ENCODE results near the gene MARCHF3. TPM values are rescaled to one million over a fixed set of nuclear protein-coding genes. Genes with fewer than 3 reads are reported as not detected.

MARCHF3 gene
- total RNA-seq, 1 experiment from 2014 or later: 16.1 TPM

DNA sequence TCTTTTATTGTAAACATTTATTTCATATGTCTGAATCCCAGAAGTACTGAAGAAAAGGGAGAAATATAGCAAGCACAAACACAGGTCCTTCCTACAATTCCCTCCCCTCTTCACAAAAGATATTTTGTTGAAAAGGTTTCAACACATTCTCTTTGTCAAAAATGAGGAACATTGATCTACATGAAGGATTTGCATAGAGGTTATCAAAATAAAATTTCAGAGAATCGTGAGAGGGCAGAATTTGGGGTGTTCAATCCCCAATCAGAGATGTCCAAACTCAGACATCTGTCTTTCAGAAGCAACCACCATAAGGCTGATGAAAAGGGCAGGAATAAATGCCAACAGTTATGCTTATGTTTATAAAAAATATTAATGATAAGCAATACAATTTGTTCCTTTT is 69.2 kb downstream of the MARCHF3 start:
- Mint-ChIP-seq H3K4me1 (peaks cover 24% of the 10 kb centered on the region), H3K9me3 (peaks cover 6% of the 10 kb centered on the region), H3K27ac (no peak overlapping the region), H3K27me3 (ENCODE audit: low read depth) (no peaks in the 10 kb centered on the region), H3K4me3 (no peak overlapping the region), H3K36me3 (peaks cover 2% of the 10 kb centered on the region; the same call in 1 of the 2 replicates)
- DNase-seq (ENCODE audit: low spot score) (no peak), ATAC-seq (no peak)
- ChIA-PET CTCF (no interaction called here), POLR2A (no interaction called here)
- TF ChIP-seq, protein P1, sequence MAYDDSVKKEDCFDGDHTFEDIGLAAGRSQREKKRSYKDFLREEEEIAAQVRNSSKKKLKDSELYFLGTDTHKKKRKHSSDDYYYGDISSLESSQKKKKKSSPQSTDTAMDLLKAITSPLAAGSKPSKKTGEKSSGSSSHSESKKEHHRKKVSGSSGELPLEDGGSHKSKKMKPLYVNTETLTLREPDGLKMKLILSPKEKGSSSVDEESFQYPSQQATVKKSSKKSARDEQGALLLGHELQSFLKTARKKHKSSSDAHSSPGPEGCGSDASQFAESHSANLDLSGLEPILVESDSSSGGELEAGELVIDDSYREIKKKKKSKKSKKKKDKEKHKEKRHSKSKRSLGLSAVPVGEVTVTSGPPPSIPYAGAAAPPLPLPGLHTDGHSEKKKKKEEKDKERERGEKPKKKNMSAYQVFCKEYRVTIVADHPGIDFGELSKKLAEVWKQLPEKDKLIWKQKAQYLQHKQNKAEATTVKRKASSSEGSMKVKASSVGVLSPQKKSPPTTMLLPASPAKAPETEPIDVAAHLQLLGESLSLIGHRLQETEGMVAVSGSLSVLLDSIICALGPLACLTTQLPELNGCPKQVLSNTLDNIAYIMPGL (CRISPR knock-in tag; IDR thresholded peaks at IDR 0.05): no peak
- TF ChIP-seq, protein P2, sequence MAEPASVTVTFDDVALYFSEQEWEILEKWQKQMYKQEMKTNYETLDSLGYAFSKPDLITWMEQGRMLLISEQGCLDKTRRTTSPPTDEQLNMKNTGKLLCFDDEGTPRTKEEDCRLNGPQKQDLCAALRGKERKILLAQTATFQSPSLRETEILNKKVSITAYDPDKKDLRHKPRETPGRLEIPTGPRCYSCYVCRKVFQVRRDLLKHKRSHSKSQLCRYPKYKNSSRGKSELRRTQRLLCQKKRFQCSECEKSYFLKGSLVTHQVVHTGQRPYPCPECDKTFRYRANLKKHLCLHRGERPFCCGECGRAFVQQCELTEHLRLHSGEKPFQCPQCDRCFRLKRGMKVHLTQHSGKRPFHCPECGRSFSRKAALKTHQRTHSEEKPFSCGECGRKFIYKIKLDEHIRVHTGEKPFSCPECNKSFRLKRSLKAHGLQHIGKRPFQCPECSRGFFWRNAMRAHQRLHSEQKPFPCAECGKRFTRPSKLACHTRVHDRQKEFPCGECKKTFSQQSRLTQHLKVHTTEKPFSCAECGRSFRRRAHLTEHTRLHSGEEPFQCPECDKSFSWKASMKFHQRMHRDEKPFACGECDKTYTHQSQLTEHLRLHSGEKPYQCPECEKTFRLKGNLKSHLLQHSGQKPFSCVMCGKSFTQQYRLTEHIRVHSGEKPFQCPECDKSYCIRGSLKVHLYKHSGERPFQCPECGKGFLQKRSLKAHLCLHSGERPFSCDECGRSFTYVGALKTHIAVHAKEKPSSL (CRISPR knock-in tag; conservative IDR thresholded peaks at IDR 0.05): no peak
- TF ChIP-seq, protein P3, sequence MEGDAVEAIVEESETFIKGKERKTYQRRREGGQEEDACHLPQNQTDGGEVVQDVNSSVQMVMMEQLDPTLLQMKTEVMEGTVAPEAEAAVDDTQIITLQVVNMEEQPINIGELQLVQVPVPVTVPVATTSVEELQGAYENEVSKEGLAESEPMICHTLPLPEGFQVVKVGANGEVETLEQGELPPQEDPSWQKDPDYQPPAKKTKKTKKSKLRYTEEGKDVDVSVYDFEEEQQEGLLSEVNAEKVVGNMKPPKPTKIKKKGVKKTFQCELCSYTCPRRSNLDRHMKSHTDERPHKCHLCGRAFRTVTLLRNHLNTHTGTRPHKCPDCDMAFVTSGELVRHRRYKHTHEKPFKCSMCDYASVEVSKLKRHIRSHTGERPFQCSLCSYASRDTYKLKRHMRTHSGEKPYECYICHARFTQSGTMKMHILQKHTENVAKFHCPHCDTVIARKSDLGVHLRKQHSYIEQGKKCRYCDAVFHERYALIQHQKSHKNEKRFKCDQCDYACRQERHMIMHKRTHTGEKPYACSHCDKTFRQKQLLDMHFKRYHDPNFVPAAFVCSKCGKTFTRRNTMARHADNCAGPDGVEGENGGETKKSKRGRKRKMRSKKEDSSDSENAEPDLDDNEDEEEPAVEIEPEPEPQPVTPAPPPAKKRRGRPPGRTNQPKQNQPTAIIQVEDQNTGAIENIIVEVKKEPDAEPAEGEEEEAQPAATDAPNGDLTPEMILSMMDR (IDR thresholded peaks at IDR 0.05): no peak
- no peak for TF ChIP-seq ZBTB21 (CRISPR knock-in tag; IDR thresholded peaks at IDR 0.05; ENCODE audit: borderline replicate concordance)
- TF ChIP-seq, protein P4, sequence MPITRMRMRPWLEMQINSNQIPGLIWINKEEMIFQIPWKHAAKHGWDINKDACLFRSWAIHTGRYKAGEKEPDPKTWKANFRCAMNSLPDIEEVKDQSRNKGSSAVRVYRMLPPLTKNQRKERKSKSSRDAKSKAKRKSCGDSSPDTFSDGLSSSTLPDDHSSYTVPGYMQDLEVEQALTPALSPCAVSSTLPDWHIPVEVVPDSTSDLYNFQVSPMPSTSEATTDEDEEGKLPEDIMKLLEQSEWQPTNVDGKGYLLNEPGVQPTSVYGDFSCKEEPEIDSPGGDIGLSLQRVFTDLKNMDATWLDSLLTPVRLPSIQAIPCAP (CRISPR knock-in tag; IDR thresholded peaks at IDR 0.05): no peak
- TF ChIP-seq TEAD4 (CRISPR knock-in tag; IDR thresholded peaks at IDR 0.05): no peak
- TF ChIP-seq, protein P5, sequence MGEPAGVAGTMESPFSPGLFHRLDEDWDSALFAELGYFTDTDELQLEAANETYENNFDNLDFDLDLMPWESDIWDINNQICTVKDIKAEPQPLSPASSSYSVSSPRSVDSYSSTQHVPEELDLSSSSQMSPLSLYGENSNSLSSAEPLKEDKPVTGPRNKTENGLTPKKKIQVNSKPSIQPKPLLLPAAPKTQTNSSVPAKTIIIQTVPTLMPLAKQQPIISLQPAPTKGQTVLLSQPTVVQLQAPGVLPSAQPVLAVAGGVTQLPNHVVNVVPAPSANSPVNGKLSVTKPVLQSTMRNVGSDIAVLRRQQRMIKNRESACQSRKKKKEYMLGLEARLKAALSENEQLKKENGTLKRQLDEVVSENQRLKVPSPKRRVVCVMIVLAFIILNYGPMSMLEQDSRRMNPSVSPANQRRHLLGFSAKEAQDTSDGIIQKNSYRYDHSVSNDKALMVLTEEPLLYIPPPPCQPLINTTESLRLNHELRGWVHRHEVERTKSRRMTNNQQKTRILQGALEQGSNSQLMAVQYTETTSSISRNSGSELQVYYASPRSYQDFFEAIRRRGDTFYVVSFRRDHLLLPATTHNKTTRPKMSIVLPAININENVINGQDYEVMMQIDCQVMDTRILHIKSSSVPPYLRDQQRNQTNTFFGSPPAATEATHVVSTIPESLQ (CRISPR knock-in tag; IDR thresholded peaks at IDR 0.05): no peak
- TF ChIP-seq, protein P6, sequence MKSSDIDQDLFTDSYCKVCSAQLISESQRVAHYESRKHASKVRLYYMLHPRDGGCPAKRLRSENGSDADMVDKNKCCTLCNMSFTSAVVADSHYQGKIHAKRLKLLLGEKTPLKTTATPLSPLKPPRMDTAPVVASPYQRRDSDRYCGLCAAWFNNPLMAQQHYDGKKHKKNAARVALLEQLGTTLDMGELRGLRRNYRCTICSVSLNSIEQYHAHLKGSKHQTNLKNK (CRISPR knock-in tag; IDR thresholded peaks at IDR 0.05): no peak
- TF ChIP-seq, protein P7, sequence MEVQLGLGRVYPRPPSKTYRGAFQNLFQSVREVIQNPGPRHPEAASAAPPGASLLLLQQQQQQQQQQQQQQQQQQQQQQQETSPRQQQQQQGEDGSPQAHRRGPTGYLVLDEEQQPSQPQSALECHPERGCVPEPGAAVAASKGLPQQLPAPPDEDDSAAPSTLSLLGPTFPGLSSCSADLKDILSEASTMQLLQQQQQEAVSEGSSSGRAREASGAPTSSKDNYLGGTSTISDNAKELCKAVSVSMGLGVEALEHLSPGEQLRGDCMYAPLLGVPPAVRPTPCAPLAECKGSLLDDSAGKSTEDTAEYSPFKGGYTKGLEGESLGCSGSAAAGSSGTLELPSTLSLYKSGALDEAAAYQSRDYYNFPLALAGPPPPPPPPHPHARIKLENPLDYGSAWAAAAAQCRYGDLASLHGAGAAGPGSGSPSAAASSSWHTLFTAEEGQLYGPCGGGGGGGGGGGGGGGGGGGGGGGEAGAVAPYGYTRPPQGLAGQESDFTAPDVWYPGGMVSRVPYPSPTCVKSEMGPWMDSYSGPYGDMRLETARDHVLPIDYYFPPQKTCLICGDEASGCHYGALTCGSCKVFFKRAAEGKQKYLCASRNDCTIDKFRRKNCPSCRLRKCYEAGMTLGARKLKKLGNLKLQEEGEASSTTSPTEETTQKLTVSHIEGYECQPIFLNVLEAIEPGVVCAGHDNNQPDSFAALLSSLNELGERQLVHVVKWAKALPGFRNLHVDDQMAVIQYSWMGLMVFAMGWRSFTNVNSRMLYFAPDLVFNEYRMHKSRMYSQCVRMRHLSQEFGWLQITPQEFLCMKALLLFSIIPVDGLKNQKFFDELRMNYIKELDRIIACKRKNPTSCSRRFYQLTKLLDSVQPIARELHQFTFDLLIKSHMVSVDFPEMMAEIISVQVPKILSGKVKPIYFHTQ (CRISPR knock-in tag; IDR thresholded peaks at IDR 0.05): no peak
- TF ChIP-seq, protein P8, sequence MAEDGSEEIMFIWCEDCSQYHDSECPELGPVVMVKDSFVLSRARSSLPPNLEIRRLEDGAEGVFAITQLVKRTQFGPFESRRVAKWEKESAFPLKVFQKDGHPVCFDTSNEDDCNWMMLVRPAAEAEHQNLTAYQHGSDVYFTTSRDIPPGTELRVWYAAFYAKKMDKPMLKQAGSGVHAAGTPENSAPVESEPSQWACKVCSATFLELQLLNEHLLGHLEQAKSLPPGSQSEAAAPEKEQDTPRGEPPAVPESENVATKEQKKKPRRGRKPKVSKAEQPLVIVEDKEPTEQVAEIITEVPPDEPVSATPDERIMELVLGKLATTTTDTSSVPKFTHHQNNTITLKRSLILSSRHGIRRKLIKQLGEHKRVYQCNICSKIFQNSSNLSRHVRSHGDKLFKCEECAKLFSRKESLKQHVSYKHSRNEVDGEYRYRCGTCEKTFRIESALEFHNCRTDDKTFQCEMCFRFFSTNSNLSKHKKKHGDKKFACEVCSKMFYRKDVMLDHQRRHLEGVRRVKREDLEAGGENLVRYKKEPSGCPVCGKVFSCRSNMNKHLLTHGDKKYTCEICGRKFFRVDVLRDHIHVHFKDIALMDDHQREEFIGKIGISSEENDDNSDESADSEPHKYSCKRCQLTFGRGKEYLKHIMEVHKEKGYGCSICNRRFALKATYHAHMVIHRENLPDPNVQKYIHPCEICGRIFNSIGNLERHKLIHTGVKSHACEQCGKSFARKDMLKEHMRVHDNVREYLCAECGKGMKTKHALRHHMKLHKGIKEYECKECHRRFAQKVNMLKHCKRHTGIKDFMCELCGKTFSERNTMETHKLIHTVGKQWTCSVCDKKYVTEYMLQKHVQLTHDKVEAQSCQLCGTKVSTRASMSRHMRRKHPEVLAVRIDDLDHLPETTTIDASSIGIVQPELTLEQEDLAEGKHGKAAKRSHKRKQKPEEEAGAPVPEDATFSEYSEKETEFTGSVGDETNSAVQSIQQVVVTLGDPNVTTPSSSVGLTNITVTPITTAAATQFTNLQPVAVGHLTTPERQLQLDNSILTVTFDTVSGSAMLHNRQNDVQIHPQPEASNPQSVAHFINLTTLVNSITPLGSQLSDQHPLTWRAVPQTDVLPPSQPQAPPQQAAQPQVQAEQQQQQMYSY (CRISPR knock-in tag; IDR thresholded peaks at IDR 0.05): no peak
- no peak for TF ChIP-seq ZNF396 (CRISPR knock-in tag; IDR thresholded peaks at IDR 0.05; ENCODE audit: borderline replicate concordance)
- no peak for TF ChIP-seq ETV6 (CRISPR knock-in tag; IDR thresholded peaks at IDR 0.05)
- TF ChIP-seq, protein P9, sequence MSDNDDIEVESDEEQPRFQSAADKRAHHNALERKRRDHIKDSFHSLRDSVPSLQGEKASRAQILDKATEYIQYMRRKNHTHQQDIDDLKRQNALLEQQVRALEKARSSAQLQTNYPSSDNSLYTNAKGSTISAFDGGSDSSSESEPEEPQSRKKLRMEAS (CRISPR knock-in tag; IDR thresholded peaks at IDR 0.05): no peak
- TF ChIP-seq NR2C2 (CRISPR knock-in tag; IDR thresholded peaks at IDR 0.05): no peak
- TF ChIP-seq, protein P10, sequence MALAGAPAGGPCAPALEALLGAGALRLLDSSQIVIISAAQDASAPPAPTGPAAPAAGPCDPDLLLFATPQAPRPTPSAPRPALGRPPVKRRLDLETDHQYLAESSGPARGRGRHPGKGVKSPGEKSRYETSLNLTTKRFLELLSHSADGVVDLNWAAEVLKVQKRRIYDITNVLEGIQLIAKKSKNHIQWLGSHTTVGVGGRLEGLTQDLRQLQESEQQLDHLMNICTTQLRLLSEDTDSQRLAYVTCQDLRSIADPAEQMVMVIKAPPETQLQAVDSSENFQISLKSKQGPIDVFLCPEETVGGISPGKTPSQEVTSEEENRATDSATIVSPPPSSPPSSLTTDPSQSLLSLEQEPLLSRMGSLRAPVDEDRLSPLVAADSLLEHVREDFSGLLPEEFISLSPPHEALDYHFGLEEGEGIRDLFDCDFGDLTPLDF (CRISPR knock-in tag; IDR thresholded peaks at IDR 0.05): no peak
- no peak for TF ChIP-seq EMX1 (CRISPR knock-in tag; IDR thresholded peaks at IDR 0.05)

Measured in WTC11 (cell line).